Type B pancreatic cell (in vitro differentiated cells): ENCODE measurements around the gene TEX11. TPM values are rescaled to one million over a fixed set of nuclear protein-coding genes. Genes with fewer than 3 reads are reported as not detected.

Source experiments
- DNase-seq: peaks from one replicate; pipeline ENCODE4 v3.0.0; 2021; ENCODE audit warnings: mixed read lengths; ENCODE audit not compliant: unreplicated experiment; ENCODE audit errors: extremely low spot score
- H3K27ac Mint-ChIP-seq: 2 replicates; pipeline ENCODE4 v1.8.0; 2021; ENCODE audit warnings: mild to moderate bottlenecking, mixed read lengths
- H3K27me3 Mint-ChIP-seq: 2 replicates; pipeline ENCODE4 v1.8.0; 2021; ENCODE audit warnings: mixed read lengths
- H3K36me3 Mint-ChIP-seq: 2 replicates; pipeline ENCODE4 v1.8.0; 2021; ENCODE audit warnings: mixed read lengths
- H3K4me1 Mint-ChIP-seq: one replicate; pipeline ENCODE4 v1.8.0; 2021; ENCODE audit warnings: mixed read lengths; ENCODE audit not compliant: unreplicated experiment
- H3K4me3 Mint-ChIP-seq: 2 replicates; pipeline ENCODE4 v1.8.0; 2021; ENCODE audit warnings: mild to moderate bottlenecking, mixed read lengths
- H3K9me3 Mint-ChIP-seq: 2 replicates; pipeline ENCODE4 v1.8.0; 2021; ENCODE audit warnings: mixed read lengths
- CTCF ChIP-seq: fragments of 200-600 bp; sonication (generic); conservative IDR thresholded peaks from 2 replicates; pipeline ENCODE4 v1.5.0; 2021; ENCODE audit warnings: antibody characterized with exemption, mild to moderate bottlenecking
- long read RNA-seq: library from polyadenylated mRNA; unstranded; transcript quantifications from one replicate; pipeline ENCODE4 v2.0.0, GENCODE V29; 2020
- total RNA-seq: library from RNA; stranded (reverse); gene quantifications from 2 replicates; pipeline ENCODE4 v1.2.1, GENCODE V29; 2021; ENCODE audit warnings: low replicate concordance

The TEX11 gene
- 0.12 TPM in 1 of 2 replicates, not detected in the other for total RNA-seq
- long read RNA-seq, partial matches to known transcripts = 0 of 2 reads
- long read RNA-seq, other reads (novel, unspliced or antisense) = 2 of 2 reads

DNA sequence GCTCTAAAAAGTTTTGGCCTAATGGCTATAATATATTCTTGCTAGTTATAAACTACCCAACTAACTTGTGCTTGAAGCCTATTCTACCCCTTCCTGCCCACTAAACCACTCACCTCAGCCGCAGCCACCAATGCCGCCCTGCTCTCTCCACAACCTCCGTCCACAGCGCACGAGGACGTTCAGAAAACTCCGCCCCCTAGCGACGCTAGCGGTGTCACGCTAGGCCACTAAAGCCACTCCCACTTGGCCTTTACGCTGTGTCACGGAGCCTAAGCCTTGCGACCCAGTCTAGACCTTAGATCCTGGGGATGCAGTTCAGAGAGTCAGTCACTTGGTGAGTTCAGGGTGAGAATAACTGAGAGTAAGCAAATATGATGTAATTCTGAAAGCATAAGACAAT, at the start of gene TEX11:
Gene TEX11, minus strand, starts transcription at position 171 of the 400 bp plus-strand sequence. CDS start 922 bp downstream, outside the sequence.
- Mint-ChIP-seq H3K36me3 (no peaks in the 10 kb centered on the region), H3K9me3 (peaks cover 4% of the 10 kb centered on the region), H3K4me3 (no peak within 1 kb of the TSS), H3K27ac (no peak within 1 kb of the TSS), H3K27me3 (no peaks in the 10 kb centered on the region), H3K4me1 (no peaks in the 10 kb centered on the region)
- no peak for DNase-seq
- no peak for TF ChIP-seq CTCF

GRCh38 chrX:70954871-70955270, 46.4 kb upstream of the TEX11 start:
- H3K27me3 Mint-ChIP-seq = peaks cover 1% of the 10 kb centered on the region
- no peaks in the 10 kb centered on the region for H3K4me1 Mint-ChIP-seq
- no peak overlapping the region for H3K27ac Mint-ChIP-seq
- no peak for TF ChIP-seq CTCF
- no peak for DNase-seq
- H3K36me3 Mint-ChIP-seq = no peaks in the 10 kb centered on the region
- H3K9me3 Mint-ChIP-seq = peaks cover 4% of the 10 kb centered on the region
- no peak overlapping the region for H3K4me3 Mint-ChIP-seq

DNA sequence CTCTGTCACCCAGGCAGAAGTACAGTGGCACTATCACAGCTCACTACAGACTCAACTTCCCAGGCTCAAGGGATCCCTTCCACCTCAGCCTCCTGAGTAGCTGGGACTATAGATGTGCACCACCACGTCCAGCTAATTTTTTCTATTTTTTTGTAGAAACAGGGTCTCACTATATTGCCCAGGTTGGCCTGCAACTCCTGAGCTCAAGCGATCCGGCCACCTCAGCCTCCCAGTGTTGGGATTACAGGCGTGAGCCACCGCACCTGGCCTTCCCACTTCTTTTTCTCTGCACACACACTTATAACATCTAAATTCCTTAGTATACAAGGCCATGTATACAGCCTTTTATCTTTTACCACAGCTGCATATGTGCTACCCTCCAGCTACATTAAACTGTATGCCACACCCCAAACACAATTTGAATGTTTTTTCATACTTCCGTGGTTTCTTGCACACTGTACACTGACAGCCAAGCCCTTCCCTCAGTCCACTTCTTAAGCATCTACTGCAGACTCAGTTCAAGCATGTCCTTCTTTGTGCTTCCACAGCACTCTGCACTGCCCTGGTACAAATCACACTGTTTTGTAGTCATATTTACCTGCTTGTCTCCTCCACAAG, 15.9 kb upstream of the TEX11 start:
- H3K4me1 Mint-ChIP-seq = no peaks in the 10 kb centered on the region
- H3K9me3 Mint-ChIP-seq = no peaks in the 10 kb centered on the region
- no peak overlapping the region for H3K27ac Mint-ChIP-seq
- H3K36me3 Mint-ChIP-seq = no peaks in the 10 kb centered on the region
- no peak for DNase-seq
- TF ChIP-seq CTCF = no peak
- no peak overlapping the region for H3K4me3 Mint-ChIP-seq
- no peaks in the 10 kb centered on the region for H3K27me3 Mint-ChIP-seq

GRCh38 chrX:70922774-70923473, 14.4 kb upstream of the TEX11 start:
- no peak overlapping the region for H3K4me3 Mint-ChIP-seq
- TF ChIP-seq CTCF = no peak
- no peak for DNase-seq
- no peaks in the 10 kb centered on the region for H3K4me1 Mint-ChIP-seq
- no peak overlapping the region for H3K27ac Mint-ChIP-seq
- H3K27me3 Mint-ChIP-seq = no peaks in the 10 kb centered on the region
- no peaks in the 10 kb centered on the region for H3K9me3 Mint-ChIP-seq
- no peaks in the 10 kb centered on the region for H3K36me3 Mint-ChIP-seq

DNA sequence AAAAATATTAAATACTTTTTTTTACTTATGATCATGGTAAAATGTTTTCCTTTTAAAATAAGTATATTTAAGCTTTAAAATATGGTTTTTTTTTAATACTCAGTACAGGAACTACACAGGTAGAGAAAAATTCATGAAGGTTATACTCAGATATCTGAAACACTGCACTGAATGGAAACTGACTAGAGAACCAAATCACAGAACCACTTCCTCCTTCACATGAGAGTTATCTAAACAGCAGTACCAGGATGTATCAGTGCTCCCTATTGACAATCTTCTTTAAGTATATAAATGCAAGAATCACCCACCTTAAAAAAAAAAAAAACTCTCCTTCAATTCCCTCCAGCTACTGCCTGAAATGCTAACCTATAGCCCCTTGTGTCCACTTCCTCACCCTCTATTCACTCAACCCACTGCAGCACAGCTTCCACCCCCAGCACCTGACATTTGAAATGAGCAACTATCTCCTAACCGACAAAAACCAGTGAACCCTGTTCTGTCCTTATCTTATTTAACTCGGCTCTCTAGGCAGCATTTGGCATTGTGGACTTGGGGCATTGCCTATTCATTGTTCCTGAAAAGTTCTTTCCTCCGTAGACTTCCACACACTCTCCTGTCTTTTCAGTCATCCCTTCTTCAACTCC, 13.3 kb upstream of the TEX11 start:
- Mint-ChIP-seq H3K4me1 (no peaks in the 10 kb centered on the region), H3K36me3 (no peaks in the 10 kb centered on the region), H3K4me3 (no peak overlapping the region), H3K27me3 (no peaks in the 10 kb centered on the region), H3K9me3 (no peaks in the 10 kb centered on the region), H3K27ac (no peak overlapping the region)
- TF ChIP-seq CTCF = no peak
- DNase-seq = no peak
